GM18508 (cell line): ENCODE measurements around the gene TUBGCP6.

ENCODE experiments used
- ATAC-seq: cut with Tn5 transposase; IDR thresholded peaks from one replicate; pipeline ENCODE4 v1.9.1; 2021; ENCODE audit warnings: moderate number of reproducible peaks; ENCODE audit not compliant: insufficient read depth, unreplicated experiment

TUBGCP6 gene

DNA sequence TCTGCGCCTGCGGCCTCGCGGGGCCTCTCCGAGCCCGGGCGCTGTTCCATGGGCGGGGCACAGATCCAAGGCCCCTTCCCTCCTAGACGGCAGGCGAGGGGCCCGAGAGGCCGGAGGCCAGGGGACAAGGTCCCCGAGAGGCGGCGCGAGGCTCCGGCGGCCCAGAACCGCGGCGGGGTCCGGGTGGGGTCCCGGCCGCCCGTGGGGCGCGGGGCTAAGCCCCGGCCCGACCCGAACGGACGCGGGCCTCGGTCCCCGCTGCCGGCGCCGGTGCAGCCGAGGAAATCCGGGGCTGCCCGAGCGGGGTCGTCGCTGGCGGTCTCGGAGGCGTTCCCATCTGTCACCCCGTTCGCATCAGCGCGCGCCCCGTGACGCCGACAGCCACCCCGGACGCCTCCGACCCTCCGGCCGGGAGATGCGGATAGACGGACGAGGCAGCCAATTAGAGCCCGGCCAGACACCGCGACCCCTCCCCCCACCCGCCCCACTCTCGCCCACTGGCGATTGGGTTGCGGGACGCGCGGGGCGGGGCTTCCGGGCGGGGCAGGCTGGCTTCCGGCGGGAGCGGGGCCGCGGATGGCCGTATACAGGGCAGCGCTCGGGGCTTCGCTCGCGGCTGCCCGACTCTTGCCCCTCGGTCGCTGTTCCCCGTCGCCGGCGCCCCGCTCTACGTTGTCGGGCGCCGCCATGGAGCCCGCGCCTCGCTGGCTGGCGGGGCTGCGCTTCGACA, 44.2 kb downstream of the TUBGCP6 start, which contains the start of gene SELENOO:
Gene SELENOO, plus strand, starts transcription at position 551 of the 730 bp plus-strand sequence. Its CDS starts 26 bp downstream, at position 577.
- ATAC-seq = no peak

DNA sequence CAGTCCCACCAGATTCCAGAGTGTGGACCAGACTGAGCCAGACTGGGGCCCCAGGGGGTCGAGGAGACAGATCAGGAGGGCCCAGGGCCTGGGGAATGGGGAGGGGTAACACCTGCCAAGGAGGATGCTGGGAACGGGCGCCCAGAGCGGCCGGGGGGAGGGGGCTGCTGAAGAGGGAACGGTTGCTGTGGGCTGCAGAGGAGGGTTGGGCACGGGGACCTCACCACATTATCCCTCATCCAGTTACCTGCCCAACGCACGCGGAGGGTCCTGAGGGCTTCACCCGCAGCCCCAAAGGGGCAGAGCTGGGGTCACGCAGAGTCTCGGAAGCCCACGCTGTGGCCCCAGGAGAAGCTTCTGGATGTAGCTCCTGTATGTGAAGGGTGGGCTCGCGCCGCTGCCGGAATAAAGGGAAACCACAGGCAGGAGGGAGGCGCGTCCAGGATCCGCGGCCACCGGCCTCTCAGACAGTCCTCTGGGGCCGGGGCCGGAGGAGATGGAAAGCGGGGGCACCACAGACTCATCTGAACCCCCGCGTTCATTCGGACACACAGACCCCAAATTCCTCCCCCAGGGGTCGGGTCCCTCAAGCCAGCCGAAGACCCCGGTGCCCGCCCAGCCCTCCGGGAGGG, 44.9 kb downstream of the TUBGCP6 start:
- no peak for ATAC-seq

- no peak for ATAC-seq
These were observed 45.5 kb downstream of the TUBGCP6 start for GRCh38 chr22:50199251-50199721.

GRCh38 chr22:50198624-50199017, 46.2 kb downstream of the TUBGCP6 start:
- ATAC-seq = no peak

DNA sequence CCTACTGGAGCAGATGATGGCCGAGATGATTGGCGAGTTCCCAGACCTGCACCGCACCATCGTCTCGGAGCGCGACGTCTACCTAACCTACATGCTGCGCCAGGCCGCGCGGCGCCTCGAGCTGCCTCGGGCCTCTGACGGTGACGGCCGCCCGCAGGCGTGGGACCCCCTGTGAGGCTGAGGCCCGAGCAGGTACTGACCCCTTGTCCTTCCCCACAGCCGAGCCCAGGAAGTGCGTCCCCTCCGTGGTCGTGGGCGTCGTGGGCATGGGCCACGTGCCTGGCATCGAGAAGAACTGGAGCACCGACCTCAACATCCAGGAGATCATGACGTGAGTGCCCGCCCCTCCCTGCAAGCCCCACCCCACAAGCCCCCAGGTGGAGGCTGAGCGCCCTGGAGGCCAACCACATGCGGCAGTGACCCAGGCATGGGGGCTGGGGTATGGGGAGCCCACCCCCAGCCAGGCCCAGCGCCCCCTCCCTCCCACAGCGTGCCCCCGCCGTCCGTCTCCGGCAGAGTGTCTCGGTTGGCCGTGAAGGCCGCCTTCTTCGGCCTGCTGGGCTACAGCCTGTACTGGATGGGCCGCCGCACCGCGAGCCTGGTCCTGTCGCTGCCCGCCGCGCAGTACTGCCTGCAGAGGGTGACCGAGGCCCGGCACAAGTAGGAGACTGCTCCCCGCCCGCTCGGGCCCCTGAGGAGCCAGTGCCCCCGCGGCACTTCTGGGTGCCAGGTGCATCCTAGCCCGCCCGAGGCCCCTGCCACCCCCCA, 46.8 kb downstream of the TUBGCP6 start:
- no peak for ATAC-seq

DNA sequence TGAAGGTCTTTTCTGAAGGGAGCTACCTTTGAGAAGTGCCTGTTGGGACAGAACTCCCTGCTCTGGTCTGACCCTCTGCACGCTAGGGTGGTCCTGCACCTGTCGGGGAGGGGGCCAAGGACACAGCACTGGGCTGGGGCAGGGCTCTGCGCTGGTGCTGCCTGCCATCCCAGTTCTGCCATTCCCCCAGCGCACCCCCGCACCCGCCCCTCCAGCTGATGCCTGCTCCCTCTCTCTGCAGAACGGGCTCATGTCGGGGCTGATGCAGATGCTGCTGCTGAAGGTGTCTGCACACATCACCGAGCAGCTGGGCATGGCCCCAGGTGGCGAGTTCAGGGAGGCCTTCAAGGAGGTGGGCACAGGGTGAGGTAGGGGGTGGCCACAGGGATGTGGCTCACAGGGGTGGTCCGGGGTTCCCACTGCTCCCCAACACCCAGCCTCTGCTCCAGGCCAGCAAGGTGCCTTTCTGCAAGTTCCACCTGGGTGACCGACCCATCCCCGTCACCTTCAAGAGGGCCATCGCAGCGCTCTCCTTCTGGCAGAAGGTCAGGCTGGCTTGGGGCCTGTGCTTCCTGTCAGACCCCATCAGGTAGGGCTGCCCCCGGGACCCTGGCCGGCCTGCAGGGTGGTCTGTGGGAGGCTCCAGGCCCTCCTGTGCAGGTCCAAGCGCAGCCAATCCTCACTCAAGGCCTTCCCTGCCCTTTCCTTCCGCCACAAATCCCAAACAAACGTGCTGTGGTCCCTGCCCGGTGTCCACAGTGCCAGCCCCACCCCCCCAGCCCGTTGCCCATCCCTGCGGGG, 47.6 kb downstream of the TUBGCP6 start:
- ATAC-seq = no peak

DNA sequence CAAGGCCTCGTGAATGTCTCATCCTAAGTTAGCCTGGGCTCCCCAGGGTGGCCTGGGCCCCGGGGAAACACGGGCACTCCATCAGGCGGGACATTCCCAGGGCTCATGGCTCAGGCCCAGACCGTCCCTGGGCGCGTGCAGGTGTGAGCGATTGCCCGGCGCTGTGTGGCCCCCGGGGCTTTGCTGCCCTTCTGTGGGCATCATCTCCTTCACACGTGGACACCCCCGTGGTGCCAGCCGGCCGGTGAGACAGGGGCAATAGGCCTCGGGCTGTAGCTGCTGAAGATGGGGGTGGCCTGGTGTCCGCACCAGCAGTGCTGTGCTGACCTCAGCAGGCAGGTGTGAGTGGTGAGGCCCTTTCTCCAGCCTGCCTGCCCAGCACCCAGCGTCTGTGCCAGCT, 48.6 kb downstream of the TUBGCP6 start:
- no peak for ATAC-seq

DNA sequence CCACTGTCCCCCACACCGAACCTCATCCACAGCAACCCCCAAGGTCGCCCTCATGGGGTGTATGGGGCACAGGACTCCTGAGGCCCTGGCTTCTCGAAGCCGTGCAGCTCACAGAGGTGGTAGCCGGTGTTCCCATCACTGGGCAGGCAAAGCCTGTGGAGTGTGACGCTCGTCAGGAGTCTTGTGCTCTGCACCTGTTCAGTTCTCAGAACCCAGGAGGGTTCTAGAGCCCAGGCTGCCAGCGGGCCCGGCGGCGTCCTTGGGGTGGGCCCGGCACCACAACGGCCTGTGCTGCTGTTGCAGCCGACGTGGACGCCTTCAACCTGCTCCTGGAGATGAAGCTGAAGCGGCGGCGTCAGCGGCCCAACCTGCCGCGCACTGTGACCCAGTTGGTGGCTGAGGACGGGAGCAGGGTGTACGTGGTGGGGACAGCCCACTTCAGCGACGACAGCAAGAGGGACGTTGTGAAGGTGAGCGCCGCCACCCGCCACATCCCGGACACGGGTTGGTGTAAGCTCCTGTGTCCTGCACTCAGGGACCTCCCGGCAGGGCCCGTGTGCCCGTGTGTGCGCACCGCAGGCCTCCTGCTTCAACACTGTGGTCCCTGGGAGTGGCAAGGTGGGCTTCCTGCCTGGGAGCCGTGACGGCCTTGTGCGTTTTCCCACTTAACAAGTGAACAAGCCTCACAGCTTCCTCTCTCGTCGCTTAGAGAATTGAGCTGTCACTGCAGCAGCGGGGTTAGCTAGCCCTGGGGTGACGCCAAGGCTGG, 50.6 kb downstream of the TUBGCP6 start:
- ATAC-seq = no peak

GRCh38 chr22:50193621-50194020, 51.2 kb downstream of the TUBGCP6 start:
- no peak for ATAC-seq

- no peak for ATAC-seq
These were observed 52.2 kb downstream of the TUBGCP6 start for GRCh38 chr22:50192436-50193204.

- ATAC-seq = no peak
These were observed 53.7 kb downstream of the TUBGCP6 start for GRCh38 chr22:50190941-50191741.

DNA sequence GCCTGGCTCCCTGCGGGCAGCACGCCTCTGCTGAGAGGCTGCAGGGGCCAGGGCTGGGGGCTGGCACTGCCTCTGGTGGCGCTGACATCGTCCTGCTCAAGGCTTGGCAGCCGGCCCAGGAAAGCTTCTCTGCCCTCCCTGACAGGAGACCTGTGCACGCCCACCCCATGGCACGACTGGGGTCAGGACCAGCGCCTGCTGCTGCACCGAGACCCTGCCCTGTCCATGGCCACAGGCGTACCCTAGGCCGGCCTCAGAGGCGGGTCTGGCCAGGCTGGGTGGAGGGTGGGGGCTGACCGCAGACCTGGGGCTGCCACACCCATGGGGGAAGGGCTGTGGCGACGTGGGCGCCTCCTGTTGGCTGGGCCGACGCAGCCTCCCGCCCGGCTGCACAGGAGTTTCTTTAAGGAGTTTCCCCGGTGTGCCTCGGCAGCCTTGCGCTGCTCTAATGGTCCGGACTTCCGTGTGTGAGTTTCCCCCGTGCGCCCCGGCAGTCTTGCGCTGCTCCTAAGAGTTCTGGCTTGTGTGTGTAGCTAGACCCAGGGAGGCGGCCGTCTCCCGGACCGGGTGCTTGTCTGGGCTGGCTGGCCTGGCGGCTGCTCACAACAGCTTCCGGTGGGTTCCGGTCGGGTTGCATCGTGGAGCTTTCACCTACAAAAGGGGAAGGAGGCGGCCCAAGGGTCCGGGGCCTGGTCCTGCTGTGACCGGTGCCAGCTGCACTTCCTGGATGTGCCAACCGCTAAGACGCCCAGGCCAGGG, 54.5 kb downstream of the TUBGCP6 start:
- no peak for ATAC-seq

GRCh38 chr22:50189849-50190181, 55.0 kb downstream of the TUBGCP6 start:
- no peak for ATAC-seq

DNA sequence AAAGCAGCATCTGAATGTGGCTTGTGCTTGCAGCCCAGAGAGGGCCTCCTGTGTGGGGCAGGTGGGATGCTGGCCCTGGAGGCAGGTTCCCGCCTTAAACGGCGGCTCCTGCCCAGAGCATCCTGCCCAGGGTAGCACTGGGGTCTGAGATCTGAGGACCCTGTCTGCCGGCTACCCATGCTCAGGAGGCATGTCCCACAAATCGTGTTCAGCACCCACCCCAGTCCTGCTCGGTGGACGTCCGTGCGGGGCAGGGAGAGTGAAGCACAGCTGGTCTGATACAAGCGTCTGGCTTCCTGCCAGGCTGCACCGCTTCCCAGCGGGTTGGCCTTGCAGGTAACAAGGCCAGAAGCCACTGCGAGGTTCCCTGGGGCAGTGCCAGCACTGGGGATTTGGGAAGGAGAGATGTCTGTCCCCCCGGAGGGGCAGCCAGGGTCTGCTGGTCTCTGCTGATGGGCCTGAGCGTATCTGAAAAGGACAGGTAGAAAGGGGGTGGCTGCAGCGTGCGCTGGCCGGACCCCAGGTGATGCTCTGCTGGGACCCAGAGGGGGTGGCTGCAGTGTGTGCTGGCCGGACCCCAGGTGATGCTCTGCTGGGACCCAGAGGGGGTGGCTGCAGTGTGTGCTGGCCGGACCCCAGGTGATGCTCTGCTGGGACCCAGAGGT, 55.5 kb downstream of the TUBGCP6 start:
- no peak for ATAC-seq

GRCh38 chr22:50188356-50188755, 56.5 kb downstream of the TUBGCP6 start:
- no peak for ATAC-seq

DNA sequence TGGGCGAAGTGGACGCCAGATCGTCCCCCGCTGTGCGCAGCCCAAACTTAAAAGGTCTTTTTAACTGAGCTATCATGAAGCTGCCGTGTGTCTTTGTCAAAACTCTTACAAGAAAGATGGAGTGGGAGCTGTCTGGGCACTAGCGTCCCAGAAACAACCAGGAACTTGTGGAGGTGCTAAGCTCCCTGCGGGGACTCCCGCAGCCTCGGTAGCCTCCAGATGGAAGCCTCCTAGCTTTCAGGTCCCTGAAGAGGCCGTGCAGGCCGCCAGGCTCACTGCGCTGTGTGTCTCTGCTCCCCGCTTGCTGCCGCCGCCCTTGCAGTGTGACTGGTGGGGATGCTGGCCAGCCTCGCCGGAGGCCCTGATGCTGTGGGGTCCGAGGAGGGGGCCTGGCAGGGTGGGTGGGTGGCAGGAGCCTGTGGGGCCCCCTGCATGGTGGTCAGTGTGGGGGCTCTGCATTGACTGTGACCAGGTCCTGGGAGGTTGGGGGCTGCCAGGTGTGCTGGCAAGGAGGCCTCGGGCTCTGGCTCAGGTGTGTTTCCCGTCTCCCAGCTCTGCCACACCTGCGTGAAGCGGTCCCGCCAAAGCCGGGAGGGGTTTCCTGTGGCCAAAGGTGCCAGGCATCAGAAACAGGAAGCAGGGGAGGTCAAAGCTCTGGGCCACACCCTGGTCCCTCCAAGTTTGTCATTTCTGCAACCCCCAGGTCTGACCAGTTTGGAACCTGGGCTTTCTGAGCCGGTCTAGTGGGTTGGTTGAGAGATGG, 57.9 kb downstream of the TUBGCP6 start:
- ATAC-seq = no peak
